GM15510 (cell line): Measurements from ENCODE around the gene ZNF185.

Source experiments
- POLR2A ChIP-seq: IDR thresholded peaks from 3 replicates; pipeline ENCODE4 v1.6.1; 2011; ENCODE audit warnings: borderline replicate concordance; ENCODE audit not compliant: insufficient read length; ENCODE audit errors: extremely low read depth

Gene ZNF185

GRCh38 chrX:152897222-152898131 is at the start of gene ZNF185:
Gene ZNF185 (plus strand): TSS chrX:152898067. CDS start chrX:152914490, 16,423 bp downstream.
- TF ChIP-seq POLR2A, result no peak

GRCh38 chrX:152850465-152850864 is 47.4 kb upstream of the ZNF185 start:
- TF ChIP-seq POLR2A, result no peak

GRCh38 chrX:152853986-152854385 is 43.9 kb upstream of the ZNF185 start:
- TF ChIP-seq POLR2A, result no peak

- TF ChIP-seq POLR2A, result no peak
Measured at GRCh38 chrX:152861116-152861515, 36.8 kb upstream of the ZNF185 start.

GRCh38 chrX:152861826-152862225 is 36.0 kb upstream of the ZNF185 start:
- no peak for TF ChIP-seq POLR2A

GRCh38 chrX:152865232-152865920 is 32.5 kb upstream of the ZNF185 start:
- TF ChIP-seq POLR2A, result no peak

- TF ChIP-seq POLR2A, result no peak
Measured at GRCh38 chrX:152866386-152866785, 31.5 kb upstream of the ZNF185 start.

- no peak for TF ChIP-seq POLR2A
Measured at GRCh38 chrX:152869972-152870371, 27.9 kb upstream of the ZNF185 start.

GRCh38 chrX:152871260-152871659 is 26.6 kb upstream of the ZNF185 start:
- no peak for TF ChIP-seq POLR2A

GRCh38 chrX:152872522-152872921 is 25.3 kb upstream of the ZNF185 start:
- TF ChIP-seq POLR2A, result no peak

GRCh38 chrX:152873361-152873760 is 24.5 kb upstream of the ZNF185 start:
- TF ChIP-seq POLR2A, result no peak

GRCh38 chrX:152876931-152877840 is 20.7 kb upstream of the ZNF185 start:
- no peak for TF ChIP-seq POLR2A

- no peak for TF ChIP-seq POLR2A
Measured at GRCh38 chrX:152878976-152879755, 18.7 kb upstream of the ZNF185 start.

- TF ChIP-seq POLR2A, result no peak
Measured at GRCh38 chrX:152881289-152881688, 16.6 kb upstream of the ZNF185 start.
